CMK (cell line): Measurements from ENCODE around the gene CSNK1G1.
"Not testable (repeated sequence)": the region's sequence is repeated elsewhere in the genome, so short reads cannot be mapped to it uniquely, and the experiment has no call there.

ENCODE experiments used
- DNase-seq: peaks from one replicate; pipeline ENCODE4 v3.0.0-alpha.2; 2010; ENCODE audit warnings: low read depth

Gene CSNK1G1

GRCh38 chr15:64287953-64288352 lies 68.0 kb downstream of the CSNK1G1 start:
- DNase-seq = no peak

- no peak for DNase-seq
Measured at GRCh38 chr15:64286473-64286872, 69.5 kb downstream of the CSNK1G1 start.

- no peak for DNase-seq
Measured at GRCh38 chr15:64285871-64286270, 70.1 kb downstream of the CSNK1G1 start.

- no peak for DNase-seq
Measured at GRCh38 chr15:64285150-64285549, 70.8 kb downstream of the CSNK1G1 start.

- DNase-seq = no peak
Measured at GRCh38 chr15:64284042-64284441, 71.9 kb downstream of the CSNK1G1 start.

- DNase-seq = no peak
Measured at GRCh38 chr15:64282701-64283100, 73.3 kb downstream of the CSNK1G1 start.

GRCh38 chr15:64279131-64279530 lies 76.8 kb downstream of the CSNK1G1 start:
- no peak for DNase-seq

GRCh38 chr15:64275934-64276333 lies 80.0 kb downstream of the CSNK1G1 start:
- DNase-seq = no peak

GRCh38 chr15:64274341-64274950 lies 81.5 kb downstream of the CSNK1G1 start:
- DNase-seq = no peak

GRCh38 chr15:64267331-64267973 lies 88.5 kb downstream of the CSNK1G1 start:
- no peak for DNase-seq

GRCh38 chr15:64265188-64265587 lies 90.8 kb downstream of the CSNK1G1 start:
- DNase-seq = not testable (repeated sequence)

GRCh38 chr15:64264502-64264901 lies 91.5 kb downstream of the CSNK1G1 start:
- no peak for DNase-seq

- no peak for DNase-seq
Measured at GRCh38 chr15:64263567-64263966, 92.4 kb downstream of the CSNK1G1 start.

GRCh38 chr15:64256051-64256450 lies 99.9 kb downstream of the CSNK1G1 start:
- no peak for DNase-seq

GRCh38 chr15:64251658-64252057 lies 104.3 kb downstream of the CSNK1G1 start:
- DNase-seq = no peak

- no peak for DNase-seq
Measured at GRCh38 chr15:64251121-64251520, 104.9 kb downstream of the CSNK1G1 start.

- DNase-seq = no peak
Measured at GRCh38 chr15:64249883-64250575, 105.9 kb downstream of the CSNK1G1 start.

- DNase-seq = no peak
Measured at GRCh38 chr15:64249406-64249805, 106.6 kb downstream of the CSNK1G1 start.

GRCh38 chr15:64247906-64248541 lies 107.9 kb downstream of the CSNK1G1 start:
- DNase-seq = no peak

- DNase-seq = no peak
Measured at GRCh38 chr15:64247535-64247905, 108.5 kb downstream of the CSNK1G1 start.

- DNase-seq = no peak
Measured at GRCh38 chr15:64246364-64247189, 109.4 kb downstream of the CSNK1G1 start.

GRCh38 chr15:64245405-64245804 lies 110.6 kb downstream of the CSNK1G1 start:
- no peak for DNase-seq
